Measurements from ENCODE around the gene TRAPPC2L. TPM values are rescaled to one million over a fixed set of nuclear protein-coding genes. Genes with fewer than 3 reads are reported as not detected.

The TRAPPC2L gene
- total RNA-seq, 1 donor from 2014 or later: 60.1 TPM

GRCh38 chr16:88906020-88906419, 49.1 kb downstream of the TRAPPC2L start:
- intact Hi-C loops (cut with micrococcal nuclease): no loop called here

DNA sequence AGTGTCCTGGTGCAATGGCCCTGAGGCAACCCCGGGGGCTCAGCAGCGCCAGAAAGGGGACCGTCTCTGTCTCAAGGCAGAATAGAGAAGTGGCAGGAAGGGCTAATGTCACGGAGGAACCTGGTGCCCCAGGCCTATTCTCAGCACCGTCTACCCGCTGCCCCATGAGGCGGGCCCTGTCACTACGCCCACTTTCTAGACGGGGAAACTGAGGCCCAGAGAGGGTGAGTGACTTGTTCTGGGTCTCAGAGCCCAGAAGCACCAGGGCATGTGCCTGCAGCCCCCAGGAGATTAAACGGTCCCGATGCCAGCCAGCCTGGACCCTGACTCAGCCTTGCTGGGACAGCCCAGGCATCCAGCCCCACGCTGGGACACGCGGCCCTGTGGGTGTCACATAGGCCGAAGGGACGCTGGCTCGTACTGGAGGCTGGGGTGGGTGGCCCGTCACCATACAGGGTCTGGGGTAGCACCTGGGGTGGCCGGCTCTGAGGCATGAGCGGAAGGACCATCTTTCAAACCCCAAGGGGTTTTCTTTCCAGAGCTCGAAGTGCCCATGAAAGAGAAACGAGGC, 49.7 kb downstream of the TRAPPC2L start:
- intact Hi-C loops (cut with micrococcal nuclease): no loop called here

DNA sequence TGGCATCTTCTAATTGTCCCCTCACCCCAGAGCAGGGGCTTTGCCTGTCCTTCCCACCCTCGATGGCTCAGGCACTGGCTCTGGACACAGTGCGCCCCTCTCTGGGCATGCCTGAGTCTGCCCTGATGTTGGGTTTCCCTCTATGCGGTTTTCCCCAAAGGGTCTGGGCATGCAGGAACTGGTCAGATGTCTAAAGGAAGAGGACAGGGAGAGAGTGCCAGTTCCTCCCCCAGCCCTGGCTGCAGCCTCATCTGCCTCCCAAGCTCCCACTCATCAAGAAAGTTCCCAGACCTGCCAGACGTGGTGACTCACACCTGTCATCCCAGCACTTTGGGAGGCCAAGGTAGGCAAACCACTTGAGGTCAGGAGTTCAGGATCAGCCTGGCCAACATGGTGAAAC, 50.8 kb downstream of the TRAPPC2L start:
- intact Hi-C loops (cut with micrococcal nuclease): no loop called here

DNA sequence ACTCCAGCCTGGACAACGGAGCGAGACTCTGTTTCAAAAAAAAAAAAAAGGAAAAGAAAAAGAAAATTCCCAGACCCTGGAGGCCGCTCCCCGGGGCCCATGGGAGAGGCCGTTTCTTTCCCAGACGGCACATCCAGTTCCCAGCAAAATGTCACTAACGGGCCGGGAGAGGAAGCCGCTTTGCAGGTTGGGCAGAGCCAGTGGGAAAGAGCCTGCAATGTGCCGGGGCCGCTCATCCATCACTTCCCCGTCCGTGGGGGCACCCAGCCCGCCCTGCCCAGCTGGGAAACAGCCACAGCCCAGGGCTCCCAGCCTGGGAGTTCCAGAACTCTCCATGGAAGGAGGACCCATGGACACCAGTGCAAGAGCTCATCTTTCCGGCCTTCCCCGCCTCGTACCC, 51.4 kb downstream of the TRAPPC2L start:
- intact Hi-C loops (cut with micrococcal nuclease): no loop called here

DNA sequence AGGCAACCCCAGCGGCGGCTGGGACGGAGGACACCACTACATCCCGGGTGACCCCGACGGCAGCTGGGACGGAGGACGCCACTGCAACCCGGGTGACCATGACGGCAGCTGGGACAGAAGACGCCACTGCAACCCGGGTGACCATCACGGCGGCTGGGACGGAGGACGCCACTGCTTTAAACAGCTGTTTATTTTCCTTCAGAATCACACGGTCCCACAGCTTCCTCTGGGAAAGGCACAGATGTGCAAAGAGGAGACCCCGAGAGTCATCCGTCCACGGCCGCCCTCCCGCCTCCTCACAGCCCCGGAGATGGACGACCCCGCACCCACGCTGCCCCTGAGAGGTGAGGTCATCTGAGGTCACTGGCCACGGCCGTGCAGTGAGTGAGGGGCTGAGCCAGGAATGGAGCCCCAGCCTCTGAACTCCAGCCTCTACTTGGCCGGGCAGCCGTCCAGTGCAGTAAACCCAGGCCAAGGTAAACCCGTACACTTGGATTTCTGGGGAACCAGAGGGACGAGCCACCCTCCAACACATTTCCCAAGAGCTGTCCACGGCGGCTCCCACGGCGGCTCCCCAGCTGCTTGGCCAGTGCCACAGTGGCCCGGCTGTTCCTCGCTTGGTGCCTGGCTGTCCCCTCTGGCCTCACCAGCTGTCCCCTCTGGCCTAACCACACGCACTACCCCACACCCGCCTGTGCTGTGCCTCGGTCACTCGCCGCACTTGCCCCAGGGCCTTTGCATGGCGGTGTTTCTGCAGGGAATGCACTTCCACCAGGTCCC, 52.7 kb downstream of the TRAPPC2L start:
- intact Hi-C loops (cut with micrococcal nuclease): no loop called here

- intact Hi-C loops (cut with micrococcal nuclease): no loop called here
These were observed 53.6 kb downstream of the TRAPPC2L start for GRCh38 chr16:88910284-88911135.

DNA sequence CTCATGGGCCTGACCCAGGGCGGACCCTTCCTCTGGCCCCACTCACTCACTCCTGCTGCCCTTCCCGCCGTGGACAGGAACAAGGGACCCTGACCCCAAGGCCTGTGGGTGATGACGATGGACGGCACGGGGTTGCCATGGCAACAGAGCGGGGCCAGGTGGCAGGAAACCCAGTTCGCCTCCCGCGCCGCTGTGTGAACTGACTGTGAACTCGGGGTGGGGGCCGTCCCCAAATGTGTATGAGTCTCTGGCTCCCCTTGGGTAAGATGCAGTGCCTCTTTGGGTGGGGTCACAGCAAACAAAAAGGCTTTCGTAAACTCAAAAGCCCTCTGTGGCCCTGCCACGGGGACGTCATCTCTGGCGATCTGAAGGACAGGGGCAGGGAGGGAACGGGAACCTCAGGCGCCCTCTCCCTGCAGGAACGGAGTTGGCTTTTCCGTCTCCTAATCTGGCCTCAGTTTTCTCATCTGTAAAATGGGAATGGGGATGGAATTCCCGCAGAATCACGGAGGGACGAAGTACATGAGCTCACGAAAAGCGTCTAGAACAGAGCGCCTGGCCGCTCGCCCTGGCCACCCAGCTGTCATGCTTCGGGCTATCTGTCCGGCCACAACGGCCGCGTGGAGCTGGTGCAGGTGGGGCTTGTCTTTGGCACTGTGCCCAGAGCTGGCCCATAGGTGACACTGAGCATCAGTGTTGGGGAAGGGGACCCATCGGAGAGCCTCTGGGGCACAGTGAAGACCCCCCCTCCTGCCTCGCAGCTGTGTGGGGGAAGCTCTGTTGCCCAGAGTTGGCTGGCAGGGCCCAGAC, 54.4 kb downstream of the TRAPPC2L start:
- intact Hi-C loops (cut with micrococcal nuclease): no loop called here

GRCh38 chr16:88911946-88912310, 55.0 kb downstream of the TRAPPC2L start:
- intact Hi-C loops (cut with micrococcal nuclease): no loop called here

Other genes with a start within 250 kb of the TRAPPC2L start
- 0.25 TPM in 1 of 2 replicates, not detected in the other for gene IL17C, start 218.6 kb upstream of the TRAPPC2L start, total RNA-seq
- 436 and 456 TPM in 2 replicates for gene CYBA, start 206.1 kb upstream of the TRAPPC2L start, total RNA-seq
- gene MVD, start 194.0 kb upstream of the TRAPPC2L start, total RNA-seq: 65.6 and 68.6 TPM in 2 replicates
- 7.2 and 8.1 TPM in 2 replicates for gene SNAI3, start 170.6 kb upstream of the TRAPPC2L start, total RNA-seq
- gene RNF166, start 150.7 kb upstream of the TRAPPC2L start, total RNA-seq: 120 and 126 TPM in 2 replicates
- 28.1 and 30.5 TPM in 2 replicates for gene CTU2, start 150.6 kb upstream of the TRAPPC2L start, total RNA-seq
- gene PIEZO1, start 71.9 kb upstream of the TRAPPC2L start, total RNA-seq: 289 and 306 TPM in 2 replicates
- 92.7 and 95.3 TPM in 2 replicates for gene CDT1, start 53.3 kb upstream of the TRAPPC2L start, total RNA-seq
- 183 and 196 TPM in 2 replicates for gene APRT, start 45.2 kb upstream of the TRAPPC2L start, total RNA-seq
- gene GALNS, start 180 bp upstream of the TRAPPC2L start, total RNA-seq: 38.9 and 41.0 TPM in 2 replicates
- not detected in 2 replicates for gene PABPN1L, start 9.5 kb downstream of the TRAPPC2L start, total RNA-seq
- 0.64 and 0.73 TPM in 2 replicates for gene CBFA2T3, start 120.1 kb downstream of the TRAPPC2L start, total RNA-seq
- gene ACSF3, start 236.7 kb downstream of the TRAPPC2L start, total RNA-seq: 50.0 and 51.4 TPM in 2 replicates

All from T-helper 2 cell treated with Interferon-gamma antibody and Interleukin-4, amounts not matched to agents 100 ng/mL and 5 ng/mL, for 36 hours (primary cell).